Left ventricle myocardium superior (tissue), 1 donor: ENCODE results near the gene MVK. TPM values are rescaled to one million over a fixed set of nuclear protein-coding genes. Genes with fewer than 3 reads are reported as not detected.
A peak's percentile ranks its signal among the peaks of the same experiment; 100 is the strongest.

ENCODE experiments used
- ATAC-seq: fragments of 200-7000 bp; cut with Tn5 transposase; one replicate; pipeline ENCODE4 v1.9.1; 2020; ENCODE audit warnings: mild to moderate bottlenecking, moderate library complexity
- DNase-seq: peaks from one replicate; pipeline ENCODE4 v3.0.0-alpha.2; 2020
- intact Hi-C: fragments of 100-400 bp; cut with micrococcal nuclease; formaldehyde crosslinking; loops from one replicate; pipeline ENCODE4 v1.11.0; 2022
- total RNA-seq: library from RNA; stranded (reverse); fragmentation: NEBNext Ultra II Directional; extraction: Animal tissue kit (Norgen Biotek cat#: 25700); gene quantifications from one replicate; pipeline ENCODE4 v1.2.1, GENCODE V29; 2021
- donor health status: DM: no; HTN: yes; CAD: no; lungs with severe emphysema.

The MVK gene
- total RNA-seq, 1 donor from 2014 or later = 9.7 TPM

GRCh38 chr12:109582636-109583035, 9.0 kb downstream of the MVK start:
- intact Hi-C loops = no loop called here
- DNase-seq (peak; percentile 75), ATAC-seq (peak; percentile 90)

DNA sequence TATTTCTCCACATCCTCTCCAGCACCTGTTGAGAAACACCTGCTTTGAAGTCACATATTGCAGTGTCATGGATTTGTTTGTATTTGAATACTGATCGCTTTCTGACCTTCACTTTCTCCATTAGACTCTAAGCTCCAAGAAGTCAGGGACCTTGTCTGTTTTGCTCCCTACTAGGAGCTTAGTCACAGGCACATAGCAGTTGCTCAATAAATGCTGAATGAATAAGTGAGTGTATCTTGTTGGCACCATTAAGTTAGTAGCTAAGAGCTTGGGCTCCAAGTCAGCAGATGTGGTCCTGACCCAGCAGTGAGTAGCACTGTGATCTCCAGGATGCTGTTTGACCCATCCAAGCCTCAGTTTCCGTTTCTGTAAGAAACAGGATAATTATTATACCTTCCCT, 10.1 kb downstream of the MVK start:
- no peak for ATAC-seq

DNA sequence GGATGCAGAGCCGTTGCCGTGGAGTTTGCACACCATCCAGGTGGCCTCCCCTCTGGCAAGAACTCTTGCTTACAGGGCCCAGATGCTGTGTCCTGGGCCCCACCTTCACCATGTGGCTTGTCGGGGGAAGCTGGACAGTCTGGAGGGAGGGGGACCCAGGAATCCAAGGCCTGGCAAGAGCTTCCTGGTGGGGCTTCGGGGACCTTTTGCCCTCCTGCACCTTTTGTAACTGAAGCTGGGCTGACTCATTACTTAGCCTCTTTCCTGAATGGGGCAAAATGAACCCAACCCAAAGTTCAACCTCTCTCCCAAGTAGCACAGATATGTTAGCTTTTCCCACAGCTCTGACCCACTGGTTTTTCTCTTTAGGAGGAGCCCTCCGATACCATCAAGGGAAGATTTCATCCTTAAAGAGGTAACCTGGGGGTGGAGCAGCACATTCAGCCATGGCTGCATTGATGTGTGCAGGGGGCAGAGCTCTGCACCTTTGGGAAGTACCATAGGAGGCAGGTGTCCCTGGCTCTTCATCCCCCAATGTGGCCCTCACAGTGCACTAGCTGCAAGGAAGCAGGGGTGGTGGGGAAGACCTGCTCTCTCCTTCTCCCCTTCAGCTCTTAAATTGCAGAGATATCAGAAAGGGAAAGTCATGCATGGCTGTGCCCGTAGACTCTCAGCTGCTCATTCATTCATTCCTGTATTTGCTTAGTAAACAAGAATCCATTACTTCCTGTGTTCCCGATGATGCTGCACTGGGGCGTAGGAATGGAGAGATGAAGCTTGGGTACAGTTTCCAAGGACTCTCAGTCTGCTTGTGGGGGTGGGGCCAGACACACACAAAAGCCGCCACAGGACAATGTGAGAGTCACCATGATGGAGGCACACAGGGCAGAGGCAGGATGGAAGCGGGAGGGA, 13.0 kb downstream of the MVK start:
- ATAC-seq = no peak
- intact Hi-C loops = no loop called here
- no peak for DNase-seq

More for the DNA sequence above, 10.1 kb downstream of the MVK start:
- intact Hi-C loops = no loop called here
- no peak for DNase-seq

DNA sequence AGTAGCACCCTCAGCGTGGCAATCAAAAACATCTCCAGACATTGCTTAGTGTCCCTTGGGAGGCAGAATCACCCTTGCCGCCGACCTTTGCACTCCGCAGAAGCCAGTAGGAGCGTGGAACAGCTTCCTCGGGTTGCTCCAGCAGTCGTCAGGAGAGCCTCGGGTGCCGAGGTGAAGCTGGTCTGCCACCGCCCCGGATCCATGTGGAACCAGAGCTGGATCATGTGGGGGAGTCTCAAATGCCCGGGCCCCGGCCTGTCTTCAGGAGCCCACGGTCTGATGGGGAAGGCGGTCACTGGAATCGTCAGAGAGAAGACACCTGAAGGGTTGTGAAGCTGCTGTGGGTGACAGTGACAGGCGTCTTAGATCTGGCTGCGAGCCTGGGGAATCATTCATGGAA, 14.3 kb downstream of the MVK start:
- intact Hi-C loops = no loop called here
- DNase-seq (no peak), ATAC-seq (no peak)

DNA sequence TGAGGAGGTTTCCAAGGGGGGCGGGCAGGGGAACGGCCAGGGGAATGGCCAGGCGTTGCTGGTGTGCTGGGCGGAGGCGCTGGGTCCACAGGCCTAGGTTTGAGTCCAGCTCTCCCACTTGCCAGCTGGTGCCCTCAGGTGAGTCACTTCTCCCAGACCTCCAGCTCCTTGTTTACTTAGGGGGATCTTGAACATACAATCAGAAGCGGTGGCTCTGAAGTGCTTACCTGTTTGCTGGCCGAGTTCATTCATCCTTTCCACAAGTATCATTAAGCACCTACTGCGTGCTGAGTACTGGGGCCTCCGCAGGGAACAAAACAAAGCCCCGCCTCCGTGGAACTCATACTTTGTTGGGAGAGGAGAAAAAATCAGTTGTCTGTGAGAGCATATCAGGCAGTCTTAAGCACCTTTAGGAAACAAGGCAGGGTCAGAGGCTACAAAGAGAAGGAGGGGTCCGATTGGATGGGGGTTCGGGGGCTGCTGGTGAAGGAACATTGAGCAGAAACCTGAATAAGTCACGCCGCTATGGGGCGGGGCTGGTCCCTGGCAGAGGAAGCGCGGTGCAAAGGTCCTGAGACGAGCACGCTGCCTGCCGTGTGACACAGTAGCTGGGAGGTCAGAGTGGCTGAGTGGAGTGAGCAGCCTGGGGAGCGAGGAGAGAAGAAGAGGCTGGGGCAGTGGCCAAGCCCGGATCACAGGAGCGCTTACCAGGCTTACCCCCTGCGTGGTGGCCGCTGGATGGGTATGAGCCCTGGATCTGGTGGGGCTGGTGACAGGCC, 15.1 kb downstream of the MVK start:
- intact Hi-C loops = no loop called here
- DNase-seq = no peak

GRCh38 chr12:109589240-109589590, 15.6 kb downstream of the MVK start:
- DNase-seq (no peak), ATAC-seq (no peak)
- intact Hi-C loops = no loop called here

More for the DNA sequence above, 15.1 kb downstream of the MVK start:
- no peak for ATAC-seq

- no peak for DNase-seq
- no peak for ATAC-seq
- intact Hi-C loops = no loop called here
These were observed 16.2 kb downstream of the MVK start for GRCh38 chr12:109589691-109590245.

DNA sequence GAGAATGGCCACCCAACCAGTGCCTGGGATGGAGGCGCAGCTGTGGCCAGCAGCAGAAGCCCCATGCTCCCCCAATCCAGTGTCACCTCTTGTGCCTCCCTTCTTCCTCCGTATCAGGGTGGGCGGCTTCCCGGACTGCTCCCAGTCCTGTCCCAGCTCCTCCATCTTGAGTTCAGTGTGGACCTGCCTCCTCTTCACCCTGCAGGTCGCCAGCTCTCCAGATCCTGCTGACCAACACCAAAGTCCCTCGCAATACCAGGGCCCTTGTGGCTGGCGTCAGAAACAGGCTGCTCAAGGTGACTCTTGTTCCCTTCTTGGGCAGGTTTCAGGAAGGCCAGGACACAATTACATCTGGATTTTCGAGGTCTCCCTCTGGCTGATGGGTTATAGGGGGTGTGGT, 17.0 kb downstream of the MVK start:
- ATAC-seq (no peak), DNase-seq (no peak)
- intact Hi-C loops = no loop called here

DNA sequence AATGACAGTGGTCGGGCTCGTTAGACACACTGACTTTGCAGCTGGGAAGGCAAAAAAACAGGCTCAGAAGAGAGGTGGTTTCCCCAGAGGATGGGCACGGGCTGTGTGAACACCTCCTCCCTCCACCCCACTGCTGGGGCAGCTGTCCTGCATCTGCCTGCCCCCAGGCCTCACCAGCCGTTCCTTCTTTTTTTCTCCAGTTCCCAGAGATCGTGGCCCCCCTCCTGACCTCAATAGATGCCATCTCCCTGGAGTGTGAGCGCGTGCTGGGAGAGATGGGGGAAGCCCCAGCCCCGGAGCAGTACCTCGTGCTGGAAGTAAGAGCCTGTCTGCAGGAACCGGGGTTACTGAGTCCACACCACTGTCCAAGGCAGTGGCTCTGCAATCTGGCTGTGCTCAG, 17.4 kb downstream of the MVK start:
- intact Hi-C loops = no loop called here

GRCh38 chr12:109592195-109592904, 18.8 kb downstream of the MVK start:
- peak; percentile 81 for DNase-seq
- intact Hi-C loops = no loop called here
- ATAC-seq = peak; percentile 87

More for the DNA sequence above, 17.4 kb downstream of the MVK start:
- no peak for ATAC-seq
- no peak for DNase-seq

- peak; percentile 52 for DNase-seq
- intact Hi-C loops = no loop called here
- ATAC-seq = peak; percentile 79
These were observed 19.3 kb downstream of the MVK start for GRCh38 chr12:109592905-109593272.

- no peak for ATAC-seq
- no peak for DNase-seq
- intact Hi-C loops = loop anchor here (5.0 kb wide), 1 partner anchor 178 kb away; no protein-coding TSS in a partner anchor
These were observed 21.1 kb downstream of the MVK start for GRCh38 chr12:109594556-109595317.

DNA sequence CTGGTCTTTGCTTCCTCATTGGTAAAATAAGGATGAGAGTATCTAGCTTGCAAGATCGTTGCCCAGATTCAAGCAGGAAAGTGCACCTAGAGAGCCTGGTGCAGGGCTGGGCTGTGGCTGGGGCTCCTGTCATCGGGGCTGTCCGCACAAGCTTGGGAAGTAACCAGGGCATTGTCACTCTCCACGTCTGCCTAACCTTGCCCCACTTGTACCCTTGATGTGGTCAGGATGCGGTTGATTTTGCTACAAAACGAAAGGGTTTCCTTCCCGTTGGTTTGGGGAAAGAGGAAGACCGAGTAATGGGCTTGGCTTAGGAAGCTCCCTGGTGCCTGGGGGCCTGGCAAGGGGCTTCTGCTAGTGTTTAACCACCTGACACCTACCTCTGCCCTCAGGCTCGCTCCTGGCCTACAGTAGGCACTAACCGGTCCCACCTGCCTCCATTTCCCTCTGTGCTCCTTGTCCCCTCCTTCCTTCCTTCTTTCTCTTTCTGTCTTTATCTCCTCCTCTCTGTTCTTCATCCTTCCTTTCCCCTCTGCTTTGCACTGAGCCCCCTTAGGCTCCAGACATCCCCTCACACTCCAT, 21.8 kb downstream of the MVK start:
- ATAC-seq (no peak), DNase-seq (no peak)
- intact Hi-C loops = loop anchor here (5.0 kb wide), 1 partner anchor 177 kb away; no protein-coding TSS in a partner anchor

GRCh38 chr12:109596418-109597244, 23.0 kb downstream of the MVK start:
- ATAC-seq = no peak
- intact Hi-C loops = loop anchor here (5.0 kb wide), 1 partner anchor 176 kb away; no protein-coding TSS in a partner anchor
- no peak for DNase-seq

- DNase-seq (no peak), ATAC-seq (no peak)
- intact Hi-C loops = loop anchor here (5.0 kb wide), 1 partner anchor 175 kb away; no protein-coding TSS in a partner anchor
These were observed 23.8 kb downstream of the MVK start for GRCh38 chr12:109597414-109597794.

GRCh38 chr12:109597795-109598427, 24.3 kb downstream of the MVK start:
- intact Hi-C loops = loop anchor here (5.0 kb wide), 1 partner anchor 174 kb away; no protein-coding TSS in a partner anchor
- DNase-seq (peak; percentile 92), ATAC-seq (peak; percentile 86)

DNA sequence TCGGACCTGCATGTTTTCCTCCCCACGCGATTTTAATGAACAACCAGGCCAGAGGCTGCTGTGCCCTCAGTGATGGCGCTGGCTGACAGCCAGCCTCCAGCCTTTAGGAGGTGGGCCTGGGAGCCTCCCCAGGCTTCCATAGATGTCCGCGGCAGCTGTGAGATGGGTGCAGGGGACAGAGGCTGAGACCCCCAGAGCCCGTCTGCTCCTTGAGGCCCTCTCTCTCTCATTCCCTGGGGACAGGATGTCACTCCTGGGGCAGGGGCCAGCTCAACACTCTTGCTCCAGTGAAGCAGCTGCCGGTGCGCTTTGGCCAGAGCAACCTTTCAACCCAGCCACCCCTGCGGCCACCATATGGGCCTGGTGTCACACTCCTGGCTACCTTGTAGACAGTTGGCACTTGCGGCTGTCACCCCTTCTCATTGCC, 24.8 kb downstream of the MVK start:
- no peak for DNase-seq
- intact Hi-C loops = loop anchor here (5.0 kb wide), 1 partner anchor 174 kb away; no protein-coding TSS in a partner anchor
- no peak for ATAC-seq
